ENCODE measurements around the gene ANKRD24.

GRCh38 chr19:4238831-4239230 lies 56.3 kb downstream of the ANKRD24 start:
- TF ChIP-seq, protein P1, sequence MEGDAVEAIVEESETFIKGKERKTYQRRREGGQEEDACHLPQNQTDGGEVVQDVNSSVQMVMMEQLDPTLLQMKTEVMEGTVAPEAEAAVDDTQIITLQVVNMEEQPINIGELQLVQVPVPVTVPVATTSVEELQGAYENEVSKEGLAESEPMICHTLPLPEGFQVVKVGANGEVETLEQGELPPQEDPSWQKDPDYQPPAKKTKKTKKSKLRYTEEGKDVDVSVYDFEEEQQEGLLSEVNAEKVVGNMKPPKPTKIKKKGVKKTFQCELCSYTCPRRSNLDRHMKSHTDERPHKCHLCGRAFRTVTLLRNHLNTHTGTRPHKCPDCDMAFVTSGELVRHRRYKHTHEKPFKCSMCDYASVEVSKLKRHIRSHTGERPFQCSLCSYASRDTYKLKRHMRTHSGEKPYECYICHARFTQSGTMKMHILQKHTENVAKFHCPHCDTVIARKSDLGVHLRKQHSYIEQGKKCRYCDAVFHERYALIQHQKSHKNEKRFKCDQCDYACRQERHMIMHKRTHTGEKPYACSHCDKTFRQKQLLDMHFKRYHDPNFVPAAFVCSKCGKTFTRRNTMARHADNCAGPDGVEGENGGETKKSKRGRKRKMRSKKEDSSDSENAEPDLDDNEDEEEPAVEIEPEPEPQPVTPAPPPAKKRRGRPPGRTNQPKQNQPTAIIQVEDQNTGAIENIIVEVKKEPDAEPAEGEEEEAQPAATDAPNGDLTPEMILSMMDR (conservative IDR thresholded peaks at IDR 0.05; ENCODE audit: low read depth, low read length): no peak
- no peak for TF ChIP-seq EZH2 (IDR thresholded peaks at IDR 0.05; ENCODE audit: low read length, unreplicated experiment)
